ENCODE data around the gene DPP9. TPM values are rescaled to one million over a fixed set of nuclear protein-coding genes. Genes with fewer than 3 reads are reported as not detected.
A peak's percentile ranks its signal among the peaks of the same experiment; 100 is the strongest.

DPP9 gene
- total and polyA plus RNA-seq, 2 of the 13 experiments (the other 11 are each of a cell fraction or from before 2014, with no cell fraction given): 8.4 to 25.8 TPM

- TF ChIP-seq ZNF367 (CRISPR knock-in tag; IDR thresholded peaks at IDR 0.05; ENCODE audit: borderline replicate concordance) (no peak), AFF4 (CRISPR knock-in tag; IDR thresholded peaks at IDR 0.05) (no peak), NR1H2 (CRISPR knock-in tag; IDR thresholded peaks at IDR 0.05; ENCODE audit: borderline replicate concordance, low read depth) (no peak), GTF3A (CRISPR knock-in tag; conservative IDR thresholded peaks at IDR 0.05) (0 out of 2 replicates have a peak, but pooled peaks have one; percentile 44), ZNF33A (CRISPR knock-in tag; IDR thresholded peaks at IDR 0.05; ENCODE audit: borderline replicate concordance) (no peak), SP2 (CRISPR knock-in tag; IDR thresholded peaks at IDR 0.05) (no peak), SRF (IDR thresholded peaks at IDR 0.05; ENCODE audit: low read depth, low read length) (no peak), ZFP1 (CRISPR knock-in tag; IDR thresholded peaks at IDR 0.05) (no peak), GABPA (IDR thresholded peaks at IDR 0.05; ENCODE audit: low read depth, low read length) (no peak), GABPA (CRISPR knock-in tag; IDR thresholded peaks at IDR 0.05; ENCODE audit: low read depth) (no peak), TBX2 (CRISPR knock-in tag; IDR thresholded peaks at IDR 0.05; ENCODE audit: borderline replicate concordance) (peak; percentile 51), MED13 (CRISPR knock-in tag; IDR thresholded peaks at IDR 0.05) (no peak), KLF13 (CRISPR knock-in tag; IDR thresholded peaks at IDR 0.05) (no peak; the same call in 1 of the 2 replicates), ZNF784 (CRISPR knock-in tag; IDR thresholded peaks at IDR 0.05; ENCODE audit: borderline replicate concordance) (0 out of 2 replicates have a peak, but pooled peaks have one; percentile 25), KLF12 (CRISPR knock-in tag; IDR thresholded peaks at IDR 0.05; ENCODE audit: borderline replicate concordance) (peak; percentile 42), SNAI1 (CRISPR knock-in tag; IDR thresholded peaks at IDR 0.05; ENCODE audit: borderline replicate concordance) (no peak), ZNF138 (CRISPR knock-in tag; IDR thresholded peaks at IDR 0.05; ENCODE audit: low read depth) (peak; percentile 89), DBP (CRISPR knock-in tag; IDR thresholded peaks at IDR 0.05; ENCODE audit: not compliant biosample characterization) (no peak), ARID2 (CRISPR knock-in tag; IDR thresholded peaks at IDR 0.05; ENCODE audit: borderline replicate concordance) (no peak)
- TF ChIP-seq, protein P1, sequence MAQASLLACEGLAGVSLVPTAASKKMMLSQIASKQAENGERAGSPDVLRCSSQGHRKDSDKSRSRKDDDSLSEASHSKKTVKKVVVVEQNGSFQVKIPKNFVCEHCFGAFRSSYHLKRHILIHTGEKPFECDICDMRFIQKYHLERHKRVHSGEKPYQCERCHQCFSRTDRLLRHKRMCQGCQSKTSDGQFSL (CRISPR knock-in tag; IDR thresholded peaks at IDR 0.05): no peak
- TF ChIP-seq, protein P2, sequence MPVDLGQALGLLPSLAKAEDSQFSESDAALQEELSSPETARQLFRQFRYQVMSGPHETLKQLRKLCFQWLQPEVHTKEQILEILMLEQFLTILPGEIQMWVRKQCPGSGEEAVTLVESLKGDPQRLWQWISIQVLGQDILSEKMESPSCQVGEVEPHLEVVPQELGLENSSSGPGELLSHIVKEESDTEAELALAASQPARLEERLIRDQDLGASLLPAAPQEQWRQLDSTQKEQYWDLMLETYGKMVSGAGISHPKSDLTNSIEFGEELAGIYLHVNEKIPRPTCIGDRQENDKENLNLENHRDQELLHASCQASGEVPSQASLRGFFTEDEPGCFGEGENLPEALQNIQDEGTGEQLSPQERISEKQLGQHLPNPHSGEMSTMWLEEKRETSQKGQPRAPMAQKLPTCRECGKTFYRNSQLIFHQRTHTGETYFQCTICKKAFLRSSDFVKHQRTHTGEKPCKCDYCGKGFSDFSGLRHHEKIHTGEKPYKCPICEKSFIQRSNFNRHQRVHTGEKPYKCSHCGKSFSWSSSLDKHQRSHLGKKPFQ (CRISPR knock-in tag; IDR thresholded peaks at IDR 0.05; ENCODE audit: insufficient replicate concordance): peak; percentile 83
- TF ChIP-seq, protein P3, sequence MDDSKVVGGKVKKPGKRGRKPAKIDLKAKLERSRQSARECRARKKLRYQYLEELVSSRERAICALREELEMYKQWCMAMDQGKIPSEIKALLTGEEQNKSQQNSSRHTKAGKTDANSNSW (CRISPR knock-in tag; IDR thresholded peaks at IDR 0.05; ENCODE audit: borderline replicate concordance): peak; percentile 53; the same call in 1 of the 2 replicates
These were observed 53.7 kb downstream of the DPP9 start, which contains the start of gene MYDGF (continued) for GRCh38 chr19:4669723-4670480.
